SU-DHL-6 (cell line): Measurements from ENCODE around the gene DFFB.

Experiments
- H2AFZ ChIP-seq: fragments of 200-600 bp; sonication (generic); 2 replicates; pipeline ENCODE4 v1.6.1; 2014; ENCODE audit warnings: low read depth, mild to moderate bottlenecking, moderate library complexity, mixed read lengths, antibody characterized with exemption, low read length; ENCODE audit not compliant: severe bottlenecking
- H3F3A ChIP-seq: fragments of 200-600 bp; shearing (Covaris generic); 2 replicates; pipeline ENCODE4 v1.6.0; 2016; ENCODE audit warnings: antibody characterized with exemption, mild to moderate bottlenecking; ENCODE audit not compliant: insufficient read depth
- H3K27ac ChIP-seq: fragments of 200-600 bp; sonication (generic); 2 replicates; pipeline ENCODE4 v1.5.1; 2016; ENCODE audit warnings: low read depth, mild to moderate bottlenecking, low read length, moderate library complexity, mixed read lengths
- H3K27me3 ChIP-seq: fragments of 200-600 bp; sonication (generic), shearing (Covaris generic); 2 replicates; pipeline ENCODE4 v1.6.0; 2014; ENCODE audit warnings: mild to moderate bottlenecking, low read length
- H3K36me3 ChIP-seq: fragments of 200-600 bp; sonication (generic); 2 replicates; pipeline ENCODE4 v1.6.1; 2014; ENCODE audit warnings: mild to moderate bottlenecking, low read length, mixed read lengths
- H3K4me2 ChIP-seq: fragments of 300-600, 200-600 bp; shearing (Covaris generic), sonication (generic); 2 replicates; pipeline ENCODE4 v1.6.0; 2014; ENCODE audit warnings: low read length, low read depth, mild to moderate bottlenecking; ENCODE audit not compliant: poor library complexity, severe bottlenecking
- H3K4me3 ChIP-seq: fragments of 200-600 bp; sonication (generic); 2 replicates; pipeline ENCODE4 v1.5.1; 2014; ENCODE audit warnings: antibody characterized with exemption, low read length, mild to moderate bottlenecking, mixed read lengths; ENCODE audit not compliant: insufficient read depth, poor library complexity, severe bottlenecking
- H3K79me2 ChIP-seq: fragments of 200-600 bp; sonication (generic); 2 replicates; pipeline ENCODE4 v1.6.1; 2014; ENCODE audit warnings: mild to moderate bottlenecking, low read length, moderate library complexity; ENCODE audit not compliant: insufficient read depth
- H3K9ac ChIP-seq: fragments of 200-600 bp; sonication (generic); 2 replicates; pipeline ENCODE4 v1.7.0; 2014; ENCODE audit warnings: mild to moderate bottlenecking, low read length
- H3K9me2 ChIP-seq: fragments of 200-600 bp; sonication (generic); replicated peaks from 2 replicates; pipeline ENCODE4 v1.6.1; 2014; ENCODE audit warnings: low read length; ENCODE audit not compliant: insufficient read depth
- H3K9me3 ChIP-seq: fragments of 200-600 bp; sonication (generic); 2 replicates; pipeline ENCODE4 v1.6.1; 2014; ENCODE audit warnings: low read length, mixed read lengths; ENCODE audit not compliant: insufficient read depth
- H4K20me1 ChIP-seq: fragments of 200-600 bp; sonication (generic); 2 replicates; pipeline ENCODE4 v1.6.1; 2014; ENCODE audit warnings: low read depth, mild to moderate bottlenecking, antibody characterized with exemption, low read length, moderate library complexity, mixed read lengths
- EZH2phosphoT487 ChIP-seq: fragments of 200-600 bp; sonication (generic), shearing (Covaris generic); conservative IDR thresholded peaks from 2 replicates; pipeline ENCODE4 v1.6.1; 2018; ENCODE audit warnings: mild to moderate bottlenecking, antibody characterized with exemption, low read length, moderate library complexity, mixed read lengths
- TF ChIP-seq, protein P1 (sequence below): fragments of 200-600 bp; sonication (generic); IDR thresholded peaks from one replicate; pipeline ENCODE4 v1.5.1; 2017; ENCODE audit warnings: antibody characterized with exemption, mild to moderate bottlenecking, low read length, moderate library complexity; ENCODE audit not compliant: insufficient read depth, poor library complexity, severe bottlenecking

The DFFB gene

GRCh38 chr1:3869751-3870301 lies 12.6 kb downstream of the DFFB start:
- H3K9me3 ChIP-seq, result no peaks in the 10 kb centered on the region
- no peak overlapping the region for H3K27ac ChIP-seq
- H4K20me1 ChIP-seq, result no peaks in the 10 kb centered on the region
- no peak overlapping the region for H3K9ac ChIP-seq
- no peak overlapping the region for H2AFZ ChIP-seq
- no peak overlapping the region for H3K4me2 ChIP-seq
- no peaks in the 10 kb centered on the region for H3K79me2 ChIP-seq
- H3F3A ChIP-seq, result no peaks in the 10 kb centered on the region
- TF ChIP-seq, protein P1, sequence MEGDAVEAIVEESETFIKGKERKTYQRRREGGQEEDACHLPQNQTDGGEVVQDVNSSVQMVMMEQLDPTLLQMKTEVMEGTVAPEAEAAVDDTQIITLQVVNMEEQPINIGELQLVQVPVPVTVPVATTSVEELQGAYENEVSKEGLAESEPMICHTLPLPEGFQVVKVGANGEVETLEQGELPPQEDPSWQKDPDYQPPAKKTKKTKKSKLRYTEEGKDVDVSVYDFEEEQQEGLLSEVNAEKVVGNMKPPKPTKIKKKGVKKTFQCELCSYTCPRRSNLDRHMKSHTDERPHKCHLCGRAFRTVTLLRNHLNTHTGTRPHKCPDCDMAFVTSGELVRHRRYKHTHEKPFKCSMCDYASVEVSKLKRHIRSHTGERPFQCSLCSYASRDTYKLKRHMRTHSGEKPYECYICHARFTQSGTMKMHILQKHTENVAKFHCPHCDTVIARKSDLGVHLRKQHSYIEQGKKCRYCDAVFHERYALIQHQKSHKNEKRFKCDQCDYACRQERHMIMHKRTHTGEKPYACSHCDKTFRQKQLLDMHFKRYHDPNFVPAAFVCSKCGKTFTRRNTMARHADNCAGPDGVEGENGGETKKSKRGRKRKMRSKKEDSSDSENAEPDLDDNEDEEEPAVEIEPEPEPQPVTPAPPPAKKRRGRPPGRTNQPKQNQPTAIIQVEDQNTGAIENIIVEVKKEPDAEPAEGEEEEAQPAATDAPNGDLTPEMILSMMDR, result no peak
- TF ChIP-seq EZH2phosphoT487, result no peak
- H3K27me3 ChIP-seq, result no peaks in the 10 kb centered on the region
- no peaks in the 10 kb centered on the region for H3K9me2 ChIP-seq
- H3K4me3 ChIP-seq, result no peak overlapping the region
- no peaks in the 10 kb centered on the region for H3K36me3 ChIP-seq

DNA sequence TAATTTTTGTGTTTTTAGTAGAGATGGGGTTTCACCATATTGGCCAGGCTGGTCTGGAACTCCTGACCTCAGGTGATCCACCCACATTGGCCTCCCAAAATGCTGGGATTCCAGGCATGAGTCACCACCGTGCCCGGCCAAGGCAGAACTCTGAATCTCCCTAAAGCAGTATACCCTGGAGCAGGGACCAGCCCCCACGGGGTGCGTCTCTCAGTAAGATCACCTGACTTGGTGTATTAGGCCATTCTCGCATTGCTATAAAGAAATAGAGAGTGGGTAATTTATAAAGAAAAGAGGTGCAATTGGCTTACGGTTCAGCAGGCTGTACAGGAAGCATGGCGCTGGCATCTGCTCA lies 14.2 kb downstream of the DFFB start:
- H3K9ac ChIP-seq, result no peak overlapping the region
- no peak overlapping the region for H2AFZ ChIP-seq
- H3K9me2 ChIP-seq, result no peaks in the 10 kb centered on the region
- H3K79me2 ChIP-seq, result no peaks in the 10 kb centered on the region
- no peak overlapping the region for H3K27ac ChIP-seq
- H3K4me2 ChIP-seq, result no peak overlapping the region
- H3K4me3 ChIP-seq, result no peak overlapping the region
- TF ChIP-seq, protein P1, result no peak
- no peak for TF ChIP-seq EZH2phosphoT487
- no peaks in the 10 kb centered on the region for H3K27me3 ChIP-seq
- no peaks in the 10 kb centered on the region for H4K20me1 ChIP-seq
- H3K9me3 ChIP-seq, result no peaks in the 10 kb centered on the region
- H3F3A ChIP-seq, result no peaks in the 10 kb centered on the region
- H3K36me3 ChIP-seq, result no peaks in the 10 kb centered on the region

- H2AFZ ChIP-seq, result no peak overlapping the region
- no peaks in the 10 kb centered on the region for H3K36me3 ChIP-seq
- TF ChIP-seq, protein P1, result no peak
- TF ChIP-seq EZH2phosphoT487, result no peak
- H4K20me1 ChIP-seq, result no peaks in the 10 kb centered on the region
- no peak overlapping the region for H3K4me3 ChIP-seq
- H3K9ac ChIP-seq, result no peak overlapping the region
- no peaks in the 10 kb centered on the region for H3F3A ChIP-seq
- H3K4me2 ChIP-seq, result no peak overlapping the region
- no peaks in the 10 kb centered on the region for H3K9me3 ChIP-seq
- H3K9me2 ChIP-seq, result no peaks in the 10 kb centered on the region
- no peaks in the 10 kb centered on the region for H3K27me3 ChIP-seq
- H3K27ac ChIP-seq, result no peak overlapping the region
- H3K79me2 ChIP-seq, result no peaks in the 10 kb centered on the region
Measured at GRCh38 chr1:3872546-3872945, 15.3 kb downstream of the DFFB start.
